IMR-90 (cell line): ENCODE results near the gene TWSG1. TPM values are rescaled to one million over a fixed set of nuclear protein-coding genes. Genes with fewer than 3 reads are reported as not detected.

ENCODE experiments used
- ATAC-seq: fragments of 200-7000 bp; cut with Tn5 transposase; 2 replicates; pipeline ENCODE4 v1.9.1; 2020; ENCODE audit warnings: low read depth, mild to moderate bottlenecking, moderate library complexity
- BruUV-seq: library from RNA; stranded (reverse); fragments of 400-500 nt; replicated peaks from 2 replicates; lab custom pipeline; 2021; lab: Mats Ljungman, UMichigan
- CTCF ChIA-PET: fragments of 300-600 bp; formaldehyde crosslinking; extraction: SDS; loops from one replicate; lab custom pipeline; 2021; ENCODE audit warnings: antibody characterized with exemption; lab: Yijun Ruan, JAX
- POLR2A ChIA-PET: fragments of 300-600 bp; sonication (Branson Sonifier 250); formaldehyde crosslinking; loops from one replicate; lab custom pipeline; 2022; ENCODE audit warnings: antibody characterized with exemption; ENCODE audit not compliant: unreplicated experiment; lab: Charles Lee
- DNase-seq: peaks from one replicate; pipeline ENCODE4 v3.0.0; 2013
- H2AFZ ChIP-seq: replicated peaks from 2 replicates; pipeline ENCODE3; 2013; ENCODE audit warnings: low read length, mild to moderate bottlenecking; ENCODE audit not compliant: poor library complexity
- H2AK5ac ChIP-seq: 2 replicates; pipeline ENCODE4 v1.6.1; 2013; ENCODE audit warnings: low read depth, low read length, inconsistent platforms
- H2AK9ac ChIP-seq: replicated peaks from 2 replicates; pipeline ENCODE3; 2013; ENCODE audit warnings: mild to moderate bottlenecking, low read depth, low read length, moderate library complexity; ENCODE audit not compliant: poor library complexity
- H2BK120ac ChIP-seq: 2 replicates; pipeline ENCODE4 v1.6.1; 2013; ENCODE audit warnings: low read depth, low read length, inconsistent platforms
- H2BK15ac ChIP-seq: 3 replicates; pipeline ENCODE4 v1.6.1; 2013; ENCODE audit warnings: low read depth, low read length, inconsistent platforms
- H2BK20ac ChIP-seq: 2 replicates; pipeline ENCODE4 v1.6.1; 2013; ENCODE audit warnings: low read depth, mild to moderate bottlenecking, inconsistent platforms, low read length, moderate library complexity
- H2BK5ac ChIP-seq: 2 replicates; pipeline ENCODE4 v1.6.1; 2013; ENCODE audit warnings: mild to moderate bottlenecking, low read depth, low read length, inconsistent platforms; ENCODE audit not compliant: poor library complexity, severe bottlenecking
- H3K14ac ChIP-seq: replicated peaks from 2 replicates; pipeline ENCODE4 v1.6.1; 2013; ENCODE audit warnings: low read depth, low read length, inconsistent platforms
- H3K18ac ChIP-seq: 2 replicates; pipeline ENCODE4 v1.6.1; 2013; ENCODE audit warnings: low read depth, low read length, control low read depth
- H3K23ac ChIP-seq: 2 replicates; pipeline ENCODE4 v1.6.1; 2013; ENCODE audit warnings: low read depth, low read length, inconsistent platforms
- H3K27ac ChIP-seq: 2 replicates; pipeline ENCODE4 v1.5.1; 2013; ENCODE audit warnings: mild to moderate bottlenecking, control low read depth, low read length; ENCODE audit not compliant: insufficient read depth
- H3K27me3 ChIP-seq: 2 replicates; pipeline ENCODE4 v1.6.1; 2013; ENCODE audit warnings: low read length; ENCODE audit not compliant: control insufficient read depth, insufficient read depth
- H3K36me3 ChIP-seq: 2 replicates; pipeline ENCODE4 v1.6.1; 2013; ENCODE audit warnings: low read length, mixed read lengths; ENCODE audit not compliant: control insufficient read depth, insufficient read depth
- H3K4ac ChIP-seq: 2 replicates; pipeline ENCODE4 v1.6.1; 2013; ENCODE audit warnings: low read depth, low read length, inconsistent platforms
- H3K4me1 ChIP-seq: 2 replicates; pipeline ENCODE4 v1.6.1; 2013; ENCODE audit warnings: low read length, mixed read lengths; ENCODE audit not compliant: control insufficient read depth, insufficient read depth
- H3K4me2 ChIP-seq: 2 replicates; pipeline ENCODE4 v1.6.1; 2013; ENCODE audit warnings: low read depth, mild to moderate bottlenecking, control low read depth, low read length, moderate library complexity
- H3K4me3 ChIP-seq: 2 replicates; pipeline ENCODE4 v1.5.1; 2013; ENCODE audit warnings: low read depth, mild to moderate bottlenecking, control low read depth, low read length, moderate library complexity; ENCODE audit not compliant: insufficient read depth
- H3K56ac ChIP-seq: 2 replicates; pipeline ENCODE4 v1.6.1; 2013; ENCODE audit warnings: low read length, inconsistent platforms; ENCODE audit not compliant: insufficient read depth; ENCODE audit errors: extremely low read depth
- H3K79me1 ChIP-seq, 2 experiments: 2 replicates each; pipeline ENCODE4 v1.6.1; 2013; ENCODE audit warnings: low read length in 2 of 2, inconsistent platforms in 1 of 2, low read depth in 1 of 2
- H3K9ac ChIP-seq: 2 replicates; pipeline ENCODE4 v1.6.1; 2013; ENCODE audit warnings: low read depth, low read length, control low read depth
- H3K9me1 ChIP-seq: 2 replicates; pipeline ENCODE4 v1.6.1; 2013; ENCODE audit warnings: low read length, inconsistent platforms; ENCODE audit not compliant: insufficient read depth
- H3K9me3 ChIP-seq: 2 replicates; pipeline ENCODE4 v1.6.1; 2013; ENCODE audit warnings: low read length; ENCODE audit not compliant: control insufficient read depth, insufficient read depth
- H4K20me1 ChIP-seq: 2 replicates; pipeline ENCODE4 v1.6.1; 2013; ENCODE audit warnings: low read length, inconsistent platforms; ENCODE audit not compliant: insufficient read depth
- H4K5ac ChIP-seq: 2 replicates; pipeline ENCODE4 v1.6.1; 2013; ENCODE audit warnings: mild to moderate bottlenecking, low read depth, low read length, control low read depth
- H4K8ac ChIP-seq, 2 experiments: 2 replicates each; pipeline ENCODE4 v1.6.1; 2013; ENCODE audit warnings: low read depth in 2 of 2, low read length in 2 of 2, control low read depth in 1 of 2, inconsistent platforms in 1 of 2
- H4K91ac ChIP-seq: 2 replicates; pipeline ENCODE4 v1.6.1; 2013; ENCODE audit warnings: low read depth, low read length, inconsistent platforms; ENCODE audit not compliant: insufficient read depth
- BHLHE40 ChIP-seq: fragments of 150-350 bp; IDR thresholded peaks from 2 replicates; pipeline ENCODE4 v1.6.1; 2016; ENCODE audit warnings: mild to moderate bottlenecking, low read depth, low read length
- CEBPB ChIP-seq: IDR thresholded peaks from 2 replicates; pipeline ENCODE4 v1.6.1; 2012; ENCODE audit warnings: low read depth, low read length, improper control_type of control experiment
- CHD1 ChIP-seq: IDR thresholded peaks from 2 replicates; pipeline ENCODE4 v1.6.1; 2012; ENCODE audit warnings: low read depth, low read length, improper control_type of control experiment
- CTCF ChIP-seq: conservative IDR thresholded peaks from 2 replicates; pipeline ENCODE4 v1.5.1; 2012; ENCODE audit warnings: mild to moderate bottlenecking, low read depth, low read length, improper control_type of control experiment
- FOS ChIP-seq: fragments of 150-350 bp; IDR thresholded peaks from 2 replicates; pipeline ENCODE4 v1.6.1; 2016; ENCODE audit warnings: low read depth, low read length
- MAFK ChIP-seq: IDR thresholded peaks from 2 replicates; pipeline ENCODE4 v1.6.1; 2012; ENCODE audit warnings: low read depth, low read length, improper control_type of control experiment
- MAZ ChIP-seq: IDR thresholded peaks from 2 replicates; pipeline ENCODE4 v1.6.1; 2012; ENCODE audit warnings: low read depth, mild to moderate bottlenecking, low read length, improper control_type of control experiment, moderate library complexity, borderline replicate concordance
- MXI1 ChIP-seq: IDR thresholded peaks from 2 replicates; pipeline ENCODE4 v1.6.1; 2012; ENCODE audit warnings: low read depth, mild to moderate bottlenecking, low read length, moderate library complexity, borderline replicate concordance
- NFE2L2 ChIP-seq: fragments of 150-350 bp; IDR thresholded peaks from 2 replicates; pipeline ENCODE4 v1.6.1; 2016; ENCODE audit warnings: low read depth, mild to moderate bottlenecking, low read length
- POLR2A ChIP-seq: IDR thresholded peaks from 2 replicates; pipeline ENCODE4 v1.6.1; 2012; ENCODE audit warnings: mild to moderate bottlenecking, low read depth, low read length
- RAD21 ChIP-seq: IDR thresholded peaks from 2 replicates; pipeline ENCODE4 v1.6.1; 2012; ENCODE audit warnings: low read length, improper control_type of control experiment
- RCOR1 ChIP-seq: IDR thresholded peaks from 2 replicates; pipeline ENCODE4 v1.6.1; 2012; ENCODE audit warnings: mild to moderate bottlenecking, low read length, improper control_type of control experiment; ENCODE audit not compliant: insufficient replicate concordance
- RFX5 ChIP-seq: IDR thresholded peaks from 2 replicates; pipeline ENCODE4 v1.8.0; 2012; ENCODE audit warnings: low read depth, mild to moderate bottlenecking, low read length, moderate library complexity
- SMC3 ChIP-seq: fragments of 150-350 bp; IDR thresholded peaks from 2 replicates; pipeline ENCODE4 v1.6.1; 2016; ENCODE audit warnings: low read depth, mild to moderate bottlenecking, antibody characterized with exemption, low read length, moderate library complexity
- USF2 ChIP-seq: fragments of 150-350 bp; IDR thresholded peaks from 2 replicates; pipeline ENCODE4 v1.6.1; 2017; ENCODE audit warnings: mild to moderate bottlenecking, antibody characterized with exemption, low read length, low read depth
- WGBS, 2 experiments: methylation state at CpG; one replicate each; pipeline versions ENCODE4 v1.1.5 to v1.1.7; 2013; ENCODE audit warnings: missing lambda C conversion rate in 2 of 2; ENCODE audit not compliant: insufficient read length in 1 of 2; ENCODE audit errors: extremely low coverage in 2 of 2; 5-methylcytosine and 5-hydroxymethylcytosine counted together
- dilution Hi-C: fragments of 300-500 bp; cut with HindIII; formaldehyde crosslinking; loops from one replicate; pipeline ENCODE4 v1.14.3; 2018; ENCODE audit warnings: low sequenced_read_pairs; ENCODE audit not compliant: unreplicated experiment
- in situ Hi-C: fragments of 300-500 bp; cut with MboI; formaldehyde crosslinking; loops from 3 replicates; pipeline ENCODE4 v1.14.3; 2019; ENCODE audit warnings: low sequenced_read_pairs, inconsistent platforms, mixed read lengths
- intact Hi-C: fragments of 100-400 bp; cut with micrococcal nuclease; formaldehyde crosslinking; loops from 2 replicates; pipeline ENCODE4 v1.10.0; 2022
- polyA plus RNA-seq, 3 experiments: library from polyadenylated mRNA; depleted of rRNA; stranded (reverse); fragments of >200 nt; gene quantifications; 2 replicates each; pipeline ENCODE4 v1.2.3, GENCODE V29; 2012; ENCODE audit warnings: low replicate concordance in 1 of 3
- total RNA-seq: library from RNA; depleted of rRNA; stranded (reverse); fragments of >200 nt; gene quantifications from 2 replicates; pipeline ENCODE4 v1.2.3, GENCODE V29; 2012
- TF ChIP-seq, protein P1 (sequence below): fragments of 150-350 bp; IDR thresholded peaks from 2 replicates; pipeline ENCODE4 v1.6.1; 2016; ENCODE audit warnings: low read depth, mild to moderate bottlenecking, low read length, moderate library complexity, borderline replicate concordance

The TWSG1 gene
- total and polyA plus RNA-seq, 2 of the 4 experiments (the other 2 are of a cell fraction) = 80.4 to 115 TPM

DNA sequence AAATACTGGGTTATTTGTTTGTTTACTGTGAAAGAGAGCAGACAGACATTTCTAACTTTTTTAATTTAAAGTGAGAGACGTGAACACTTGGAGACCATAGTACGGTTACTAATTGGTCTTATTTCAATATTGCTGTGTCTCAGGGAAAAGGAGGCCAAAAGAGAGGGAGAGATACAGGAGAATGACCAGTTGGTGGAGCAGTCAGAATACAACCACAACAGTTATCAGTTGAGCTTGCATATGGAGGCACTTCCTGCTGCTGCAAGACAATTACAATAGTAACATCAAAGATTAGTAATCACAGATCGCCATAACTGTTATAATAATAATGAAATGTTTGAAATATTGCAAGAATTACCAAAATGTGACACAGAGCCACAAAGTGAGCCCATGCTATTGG is 58.2 kb downstream of the TWSG1 start:
- Histone ChIP-seq H3K9ac (no peak overlapping the region), H3K4me1 (no peaks in the 10 kb centered on the region), H2BK5ac (no peak overlapping the region), H2AFZ (no peak overlapping the region), H4K91ac (no peak overlapping the region), H4K8ac (no peak overlapping the region), H3K27me3 (no peaks in the 10 kb centered on the region), H2AK5ac (no peak overlapping the region), H3K9me3 (peaks cover 9% of the 10 kb centered on the region; the same call in 1 of the 2 replicates), H3K18ac (no peak overlapping the region), H3K4me3 (no peak overlapping the region), H3K27ac (no peak overlapping the region), H4K20me1 (peaks cover 7% of the 10 kb centered on the region; the same call in 1 of the 2 replicates), H3K4ac (no peak overlapping the region), H2BK20ac (no peak overlapping the region), H3K9me1 (no peaks in the 10 kb centered on the region), H3K79me1 (peaks cover 48 to 49% of the 10 kb centered on the region in 2 experiments), H3K23ac (no peak overlapping the region), H3K14ac (no peak overlapping the region), H2BK15ac (no peak overlapping the region), H2BK120ac (no peak overlapping the region), H3K56ac (no peak overlapping the region), H4K5ac (no peak overlapping the region), H2AK9ac (no peak overlapping the region), H3K4me2 (no peak overlapping the region), H3K36me3 (peaks cover 47% of the 10 kb centered on the region)
- no peak for TF ChIP-seq RCOR1
- TF ChIP-seq CHD1 = no peak
- no peak for TF ChIP-seq MAZ
- no peak for TF ChIP-seq NFE2L2
- TF ChIP-seq, protein P1, sequence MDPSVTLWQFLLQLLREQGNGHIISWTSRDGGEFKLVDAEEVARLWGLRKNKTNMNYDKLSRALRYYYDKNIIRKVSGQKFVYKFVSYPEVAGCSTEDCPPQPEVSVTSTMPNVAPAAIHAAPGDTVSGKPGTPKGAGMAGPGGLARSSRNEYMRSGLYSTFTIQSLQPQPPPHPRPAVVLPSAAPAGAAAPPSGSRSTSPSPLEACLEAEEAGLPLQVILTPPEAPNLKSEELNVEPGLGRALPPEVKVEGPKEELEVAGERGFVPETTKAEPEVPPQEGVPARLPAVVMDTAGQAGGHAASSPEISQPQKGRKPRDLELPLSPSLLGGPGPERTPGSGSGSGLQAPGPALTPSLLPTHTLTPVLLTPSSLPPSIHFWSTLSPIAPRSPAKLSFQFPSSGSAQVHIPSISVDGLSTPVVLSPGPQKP = no peak
- no peak for TF ChIP-seq FOS
- no peak for TF ChIP-seq MAFK
- no peak for TF ChIP-seq RAD21
- no peak for TF ChIP-seq MXI1
- no peak for TF ChIP-seq USF2
- TF ChIP-seq BHLHE40 = no peak
- no peak for TF ChIP-seq CTCF
- TF ChIP-seq POLR2A = no peak
- TF ChIP-seq RFX5 = no peak
- no peak for TF ChIP-seq CEBPB
- no peak for TF ChIP-seq SMC3
- in situ Hi-C loops (no loop called here), intact Hi-C loops (no loop called here), dilution Hi-C loops (no loop called here)
- no peak for ATAC-seq
- CTCF ChIA-PET = no interaction called here
- no TSS peak for BruUV-seq
- WGBS, 2 experiments = no CpG with 5 or more reads among the region's 3 CpGs
- DNase-seq = no peak
- POLR2A ChIA-PET = interaction anchor here (0.6 kb wide), 1 partner anchor 265 kb away, joined by 3 read pairs; no protein-coding TSS in a partner anchor
